Uterus (tissue), 2 donors: Measurements from ENCODE around the gene NUP210.

ENCODE experiments used
- CTCF ChIP-seq, 4 experiments: fragments of 200-600 bp in 2 of 4; fragments of 450-650 bp in 2 of 4; sonication (generic) in 2 of 4; IDR thresholded peaks; one replicate each; pipeline ENCODE4 v1.5.1; 2016 to 2019; ENCODE audit warnings: antibody characterized with exemption in 4 of 4, mild to moderate bottlenecking in 2 of 4, moderate library complexity in 1 of 4
- POLR2A ChIP-seq, 2 donors: fragments of 450-650 bp; IDR thresholded peaks; one replicate each; pipeline ENCODE4 v1.6.1; 2016; ENCODE audit warnings: antibody characterized with exemption in 2 of 2, mild to moderate bottlenecking in 1 of 2, moderate library complexity in 1 of 2

- TF ChIP-seq POLR2A (IDR thresholded peaks at IDR 0.05) (no peak), CTCF (IDR thresholded peaks at IDR 0.05) (no peak)
These were observed 63.0 kb downstream of the NUP210 start for GRCh38 chr3:13357074-13357473.
